Breast epithelium (tissue), 4 donors: Measurements from ENCODE around the gene NEURL4. TPM values are rescaled to one million over a fixed set of nuclear protein-coding genes. Genes with fewer than 3 reads are reported as not detected.
"Not testable (repeated sequence)": the region's sequence is repeated elsewhere in the genome, so short reads cannot be mapped to it uniquely, and the experiment has no call there.

ENCODE experiments used
- DNase-seq, 2 donors: peaks; one replicate each; pipeline ENCODE4 v3.0.0-alpha.2; 2019; ENCODE audit warnings: low spot score in 2 of 2
- H3K27ac ChIP-seq, 2 donors: fragments of 200-600 bp; sonication (generic) in 1 of 2; one replicate each; pipeline ENCODE4 v1.5.1; 2016 to 2019; ENCODE audit warnings: mild to moderate bottlenecking in 1 of 2
- H3K27me3 ChIP-seq, 2 donors: fragments of 200-600 bp; sonication (generic) in 1 of 2; one replicate each; pipeline versions ENCODE4 v1.5.1 to v1.6.0; 2017 to 2019; ENCODE audit warnings: control low read depth in 1 of 2, mild to moderate bottlenecking in 1 of 2
- H3K36me3 ChIP-seq: fragments of 200-600 bp; one replicate; pipeline ENCODE4 v1.5.1; 2019
- H3K4me1 ChIP-seq, 2 donors: fragments of 200-600 bp; sonication (generic); one replicate each; pipeline ENCODE4 v1.5.1; 2016 to 2019; ENCODE audit warnings: control low read depth in 1 of 2
- H3K4me3 ChIP-seq, 3 donors: fragments of 200-600 bp; sonication (generic); 1 replicate in 2 of 3; 2 replicates in 1 of 3; pipeline ENCODE4 v1.5.1; 2016 to 2019; ENCODE audit warnings: mild to moderate bottlenecking in 3 of 3, moderate library complexity in 2 of 3
- H3K9me3 ChIP-seq, 2 donors: fragments of 200-600 bp; sonication (generic) in 1 of 2; one replicate each; pipeline ENCODE4 v1.5.1; 2016 to 2019; ENCODE audit warnings: control low read depth in 1 of 2
- CTCF ChIP-seq, 3 donors: fragments of 450-650 bp; IDR thresholded peaks; one replicate each; pipeline ENCODE4 v1.5.1; 2016 to 2017; ENCODE audit warnings: antibody characterized with exemption in 3 of 3, mild to moderate bottlenecking in 3 of 3, moderate library complexity in 3 of 3
- POLR2A ChIP-seq: fragments of 450-650 bp; IDR thresholded peaks from one replicate; pipeline ENCODE4 v1.6.1; 2016; ENCODE audit warnings: antibody characterized with exemption, mild to moderate bottlenecking, moderate library complexity
- POLR2AphosphoS5 ChIP-seq, 3 donors: sonication (generic); formaldehyde crosslinking; IDR thresholded peaks; one replicate each; pipeline ENCODE4 v1.6.1; 2017; ENCODE audit warnings: antibody characterized with exemption in 3 of 3
- intact Hi-C: fragments of 100-400 bp; cut with DNase I; formaldehyde crosslinking; loops from one replicate; pipeline ENCODE4 v1.15.1; 2023; ENCODE audit warnings: low total_unique reads
- total RNA-seq, 3 donors: library from RNA; depleted of rRNA; stranded (reverse); fragments of >200 nt; gene quantifications; one replicate each; pipeline ENCODE4 v1.1.0, GENCODE V29; 2016

NEURL4 gene
- total RNA-seq = 10 to 100 TPM; 15.0 to 22.9 (median 17.4) TPM

- H3K36me3 ChIP-seq = no peaks in the 10 kb centered on the region
- intact Hi-C loops = no loop called here
Measured at GRCh38 chr17:7328840-7329373, at the start of gene NEURL4. TSS of gene NEURL4 (minus strand) at chr17:7329335. CDS start at chr17:7329312, 23 bp downstream.

DNA sequence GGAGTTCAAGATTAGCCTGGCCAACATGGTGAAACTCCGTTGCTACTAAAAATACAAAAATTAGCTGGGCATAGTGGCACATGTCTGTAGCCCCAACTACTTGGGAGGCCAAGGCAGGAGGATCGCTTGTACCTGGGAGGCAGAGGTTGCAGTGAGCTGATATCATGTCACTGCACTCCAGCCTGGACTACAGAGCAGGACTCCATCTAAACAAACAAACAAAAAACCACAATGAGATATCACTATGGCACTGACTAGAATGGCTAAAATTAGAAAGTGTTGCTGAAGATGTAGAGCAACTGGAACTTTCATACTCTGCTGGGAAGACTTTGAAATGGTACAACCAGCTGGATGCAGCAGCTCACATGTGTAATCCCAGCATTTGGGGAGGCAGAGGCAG is 45.2 kb upstream of the NEURL4 start:
- no peaks in the 10 kb centered on the region for H3K4me1 ChIP-seq
- TF ChIP-seq POLR2AphosphoS5 (IDR thresholded peaks at IDR 0.05) (no peak), CTCF (IDR thresholded peaks at IDR 0.05) (no peak), POLR2A (no peak)
- H3K4me3 ChIP-seq = no peak overlapping the region
- no peaks in the 10 kb centered on the region for H3K27me3 ChIP-seq
- no peaks in the 10 kb centered on the region for H3K36me3 ChIP-seq
- intact Hi-C loops = no loop called here
- no peaks in the 10 kb centered on the region for H3K9me3 ChIP-seq
- DNase-seq = no peak
- H3K27ac ChIP-seq = no peak overlapping the region

More at GRCh38 chr17:7328840-7329373, at the start of gene NEURL4:
- H3K27me3 ChIP-seq = no peaks in the 10 kb centered on the region
- H3K4me1 ChIP-seq = no peaks in the 10 kb centered on the region
- H3K4me3 ChIP-seq = peak within 1 kb of the TSS; percentile 77 to 90 (median 86)
- no peaks in the 10 kb centered on the region for H3K9me3 ChIP-seq
- H3K27ac ChIP-seq = peak within 1 kb of the TSS; percentile 94 to 96
- TF ChIP-seq POLR2AphosphoS5 (IDR thresholded peaks at IDR 0.05) = no peak
- TF ChIP-seq CTCF (IDR thresholded peaks at IDR 0.05) = no peak
- TF ChIP-seq POLR2A = no peak
- DNase-seq = no peak

- TF ChIP-seq CTCF (IDR thresholded peaks at IDR 0.05) (no peak), POLR2AphosphoS5 (IDR thresholded peaks at IDR 0.05) (no peak), POLR2A (no peak)
- H3K9me3 ChIP-seq = no peaks in the 10 kb centered on the region
- DNase-seq = no peak
- intact Hi-C loops = no loop called here
- no peaks in the 10 kb centered on the region for H3K4me1 ChIP-seq
- no peaks in the 10 kb centered on the region for H3K27me3 ChIP-seq
- no peak overlapping the region for H3K4me3 ChIP-seq
- no peaks in the 10 kb centered on the region for H3K36me3 ChIP-seq
- no peak overlapping the region for H3K27ac ChIP-seq
Measured at GRCh38 chr17:7370853-7371252, 41.7 kb upstream of the NEURL4 start.

DNA sequence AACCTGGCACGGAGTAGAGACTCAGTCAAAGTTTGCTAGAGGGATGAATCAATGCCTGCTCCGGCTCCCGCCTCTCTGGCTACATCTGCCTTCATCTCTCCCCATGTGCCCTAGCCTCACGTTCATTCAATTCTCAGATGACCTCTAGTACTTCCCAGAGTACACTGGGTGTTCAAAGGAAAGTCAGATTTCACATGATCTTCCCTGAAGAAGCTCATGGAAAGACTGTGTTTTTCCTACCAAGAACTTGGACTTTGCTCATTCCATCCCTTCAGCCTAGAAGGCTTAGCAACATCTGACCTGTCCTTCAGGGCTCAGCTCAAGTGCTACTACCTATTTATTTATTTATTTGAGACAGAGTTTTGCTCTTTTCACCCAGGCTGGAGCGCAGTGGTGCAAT is 40.7 kb upstream of the NEURL4 start:
- no peaks in the 10 kb centered on the region for H3K27me3 ChIP-seq
- H3K4me3 ChIP-seq = no peak overlapping the region
- no peaks in the 10 kb centered on the region for H3K4me1 ChIP-seq
- intact Hi-C loops = no loop called here
- no peak for TF ChIP-seq POLR2A
- TF ChIP-seq CTCF (IDR thresholded peaks at IDR 0.05) = no peak
- no peak for TF ChIP-seq POLR2AphosphoS5 (IDR thresholded peaks at IDR 0.05)
- no peaks in the 10 kb centered on the region for H3K36me3 ChIP-seq
- H3K9me3 ChIP-seq = no peaks in the 10 kb centered on the region
- DNase-seq = no peak
- H3K27ac ChIP-seq = no peak overlapping the region

DNA sequence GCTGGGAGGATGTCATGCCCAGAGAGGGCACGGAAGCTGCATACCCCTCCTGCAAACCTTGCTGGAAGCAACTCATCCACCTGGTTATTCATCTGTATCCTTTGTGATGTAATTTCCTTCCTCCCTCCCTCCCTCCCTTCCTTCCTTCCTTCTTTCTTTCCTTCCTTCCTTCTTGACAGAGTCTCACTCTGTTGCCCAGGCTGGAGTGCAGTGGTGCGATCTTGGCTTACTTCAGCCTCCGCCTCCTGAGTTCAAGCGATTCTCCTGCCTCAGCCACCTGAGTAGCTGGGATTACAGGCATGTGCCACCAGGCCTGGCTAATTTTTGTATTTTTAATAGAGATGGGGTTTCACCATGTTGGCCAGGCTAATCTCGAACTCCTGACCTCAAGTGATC is 39.5 kb upstream of the NEURL4 start:
- intact Hi-C loops, H3K27ac ChIP-seq, H3K4me1 ChIP-seq, H3K9me3 ChIP-seq, H3K27me3 ChIP-seq, DNase-seq, H3K36me3 ChIP-seq, H3K4me3 ChIP-seq: not testable (repeated sequence)
